GM19240 (cell line): ENCODE results near the gene MAEA.

Source experiments
- DNase-seq: peaks from one replicate; pipeline ENCODE4 v3.0.0; 2011; ENCODE audit warnings: low spot score; ENCODE audit not compliant: insufficient read length

MAEA gene

GRCh38 chr4:1299301-1299860, 9.7 kb downstream of the MAEA start:
- no peak for DNase-seq

- no peak for DNase-seq
Observed at GRCh38 chr4:1300466-1301455, 11.1 kb downstream of the MAEA start.

- DNase-seq, result no peak
Observed at GRCh38 chr4:1302159-1302558, 12.5 kb downstream of the MAEA start.

GRCh38 chr4:1305261-1305711, 15.6 kb downstream of the MAEA start:
- no peak for DNase-seq

- no peak for DNase-seq
Observed at GRCh38 chr4:1305781-1306455, 16.2 kb downstream of the MAEA start.

- no peak for DNase-seq
Observed at GRCh38 chr4:1307951-1308735, 18.5 kb downstream of the MAEA start.

- peak; percentile 89 for DNase-seq
Observed at GRCh38 chr4:1309261-1310010, 19.7 kb downstream of the MAEA start.

GRCh38 chr4:1310031-1310795, 20.5 kb downstream of the MAEA start:
- no peak for DNase-seq

GRCh38 chr4:1310796-1311631, 21.3 kb downstream of the MAEA start:
- no peak for DNase-seq

GRCh38 chr4:1312821-1313640, 23.3 kb downstream of the MAEA start:
- no peak for DNase-seq

- no peak for DNase-seq
Observed at GRCh38 chr4:1315306-1315705, 25.6 kb downstream of the MAEA start.

GRCh38 chr4:1315836-1316536, 26.3 kb downstream of the MAEA start:
- DNase-seq, result no peak

GRCh38 chr4:1316537-1317168, 27.0 kb downstream of the MAEA start:
- no peak for DNase-seq

GRCh38 chr4:1317177-1318045, 27.7 kb downstream of the MAEA start:
- DNase-seq, result no peak

GRCh38 chr4:1318046-1318375, 28.3 kb downstream of the MAEA start:
- no peak for DNase-seq
